ENCODE data around the gene PHF21A.

Gene PHF21A

DNA sequence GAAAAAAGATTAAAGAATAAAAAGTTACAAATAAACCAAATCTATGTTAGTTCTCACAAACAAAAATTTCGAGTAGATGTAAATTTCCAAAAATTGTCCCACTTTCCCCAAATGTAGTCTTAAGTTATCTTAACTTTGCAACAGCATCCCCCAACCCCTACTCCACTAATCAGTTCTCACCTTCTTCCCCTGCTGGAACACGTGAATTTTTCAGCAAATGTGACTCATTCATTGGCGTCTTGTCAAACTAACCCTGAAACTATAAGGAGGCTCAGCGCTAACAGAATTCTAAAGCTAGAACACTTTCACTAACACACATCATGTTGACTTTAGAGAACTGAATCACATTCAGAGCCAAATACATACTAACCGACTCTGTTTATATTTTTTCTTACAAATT lies 46.1 kb downstream of the PHF21A start:
- TF ChIP-seq ARNTL (CRISPR knock-in tag; IDR thresholded peaks at IDR 0.05; ENCODE audit: borderline replicate concordance, low read depth) = no peak
- TF ChIP-seq OSR1 (CRISPR knock-in tag; IDR thresholded peaks at IDR 0.05) = no peak
- no peak for TF ChIP-seq ZNF70 (CRISPR knock-in tag; IDR thresholded peaks at IDR 0.05)
- TF ChIP-seq ESRRG (CRISPR knock-in tag; IDR thresholded peaks at IDR 0.05) = no peak
- TF ChIP-seq ZC3H10 (CRISPR knock-in tag; IDR thresholded peaks at IDR 0.05) = no peak
- TF ChIP-seq BACH2 (CRISPR knock-in tag; IDR thresholded peaks at IDR 0.05; ENCODE audit: borderline replicate concordance) = no peak
- TF ChIP-seq CSDC2 (CRISPR knock-in tag; IDR thresholded peaks at IDR 0.05) = no peak
- no peak for TF ChIP-seq ZFP30 (CRISPR knock-in tag; IDR thresholded peaks at IDR 0.05)
- ATAC-seq = no peak

- TF ChIP-seq GLIS3 (CRISPR knock-in tag; IDR thresholded peaks at IDR 0.05) = no peak
- TF ChIP-seq, protein P1, sequence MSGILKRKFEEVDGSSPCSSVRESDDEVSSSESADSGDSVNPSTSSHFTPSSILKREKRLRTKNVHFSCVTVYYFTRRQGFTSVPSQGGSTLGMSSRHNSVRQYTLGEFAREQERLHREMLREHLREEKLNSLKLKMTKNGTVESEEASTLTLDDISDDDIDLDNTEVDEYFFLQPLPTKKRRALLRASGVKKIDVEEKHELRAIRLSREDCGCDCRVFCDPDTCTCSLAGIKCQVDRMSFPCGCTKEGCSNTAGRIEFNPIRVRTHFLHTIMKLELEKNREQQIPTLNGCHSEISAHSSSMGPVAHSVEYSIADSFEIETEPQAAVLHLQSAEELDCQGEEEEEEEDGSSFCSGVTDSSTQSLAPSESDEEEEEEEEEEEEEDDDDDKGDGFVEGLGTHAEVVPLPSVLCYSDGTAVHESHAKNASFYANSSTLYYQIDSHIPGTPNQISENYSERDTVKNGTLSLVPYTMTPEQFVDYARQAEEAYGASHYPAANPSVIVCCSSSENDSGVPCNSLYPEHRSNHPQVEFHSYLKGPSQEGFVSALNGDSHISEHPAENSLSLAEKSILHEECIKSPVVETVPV (CRISPR knock-in tag; IDR thresholded peaks at IDR 0.05) = no peak
- ATAC-seq = no peak
Measured at GRCh38 chr11:46073632-46074031, 47.6 kb downstream of the PHF21A start.

DNA sequence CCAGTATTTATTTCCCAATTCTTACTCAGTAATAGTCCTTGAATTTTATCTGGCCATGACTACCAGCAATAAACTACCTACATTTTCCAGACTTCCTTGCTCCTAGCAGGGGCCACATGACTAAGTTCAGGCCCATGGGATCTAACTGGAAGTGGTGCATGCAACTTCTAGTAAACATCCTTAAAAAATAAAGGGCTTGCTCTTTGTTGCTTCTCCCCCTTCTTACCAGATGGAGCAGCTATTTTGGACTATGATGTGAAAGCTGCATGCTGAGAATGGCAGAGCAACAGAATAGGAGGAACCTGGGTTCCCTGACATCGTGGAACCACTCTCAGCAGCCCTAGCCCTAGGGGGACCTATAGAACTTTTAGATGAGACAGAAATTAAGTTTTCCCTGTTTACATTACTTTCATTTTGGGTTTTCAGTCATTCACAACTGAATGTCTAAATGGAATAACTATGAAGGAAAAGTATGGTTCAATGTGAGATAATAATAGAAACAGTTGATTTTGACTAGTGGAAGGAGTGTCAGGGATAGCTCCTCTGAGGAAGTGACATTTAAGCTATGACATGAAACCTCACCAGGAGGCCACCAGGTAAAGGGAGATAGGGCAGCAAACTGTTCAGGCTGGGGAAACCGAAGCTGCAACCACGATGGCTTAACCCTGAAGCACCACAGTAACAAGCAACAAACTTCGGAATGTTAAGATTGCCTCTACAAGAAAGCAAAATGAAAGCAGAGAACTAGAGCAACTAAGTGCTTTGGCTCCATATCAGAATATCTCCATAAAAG lies 48.9 kb downstream of the PHF21A start:
- TF ChIP-seq OSR1 (CRISPR knock-in tag; IDR thresholded peaks at IDR 0.05) (no peak), ZC3H10 (CRISPR knock-in tag; IDR thresholded peaks at IDR 0.05) (no peak), SNAI2 (CRISPR knock-in tag; IDR thresholded peaks at IDR 0.05) (no peak), ISL1 (CRISPR knock-in tag; IDR thresholded peaks at IDR 0.05) (no peak)
- no peak for ATAC-seq

DNA sequence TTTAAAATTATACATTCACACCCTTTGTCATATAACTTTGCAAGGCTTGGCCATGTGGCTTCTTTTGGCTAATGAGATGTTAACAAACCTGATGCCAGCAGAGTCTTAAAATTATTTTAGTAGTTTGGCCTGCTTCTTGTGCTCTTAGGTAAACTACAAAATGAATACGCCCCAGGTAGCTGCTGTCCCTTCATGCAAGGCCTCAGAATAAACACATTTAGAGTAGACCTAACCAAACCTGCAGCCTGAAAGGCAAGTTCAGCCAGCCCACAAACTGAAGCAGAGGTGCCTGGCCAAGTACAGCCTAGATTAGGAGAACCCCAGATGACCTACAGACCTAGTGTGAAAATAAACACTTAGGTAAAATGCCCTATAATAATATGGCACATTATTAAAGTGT lies 50.2 kb downstream of the PHF21A start:
- TF ChIP-seq, protein P2, sequence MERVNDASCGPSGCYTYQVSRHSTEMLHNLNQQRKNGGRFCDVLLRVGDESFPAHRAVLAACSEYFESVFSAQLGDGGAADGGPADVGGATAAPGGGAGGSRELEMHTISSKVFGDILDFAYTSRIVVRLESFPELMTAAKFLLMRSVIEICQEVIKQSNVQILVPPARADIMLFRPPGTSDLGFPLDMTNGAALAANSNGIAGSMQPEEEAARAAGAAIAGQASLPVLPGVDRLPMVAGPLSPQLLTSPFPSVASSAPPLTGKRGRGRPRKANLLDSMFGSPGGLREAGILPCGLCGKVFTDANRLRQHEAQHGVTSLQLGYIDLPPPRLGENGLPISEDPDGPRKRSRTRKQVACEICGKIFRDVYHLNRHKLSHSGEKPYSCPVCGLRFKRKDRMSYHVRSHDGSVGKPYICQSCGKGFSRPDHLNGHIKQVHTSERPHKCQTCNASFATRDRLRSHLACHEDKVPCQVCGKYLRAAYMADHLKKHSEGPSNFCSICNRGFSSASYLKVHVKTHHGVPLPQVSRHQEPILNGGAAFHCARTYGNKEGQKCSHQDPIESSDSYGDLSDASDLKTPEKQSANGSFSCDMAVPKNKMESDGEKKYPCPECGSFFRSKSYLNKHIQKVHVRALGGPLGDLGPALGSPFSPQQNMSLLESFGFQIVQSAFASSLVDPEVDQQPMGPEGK (CRISPR knock-in tag; IDR thresholded peaks at IDR 0.05; ENCODE audit: borderline replicate concordance) = no peak
- TF ChIP-seq, protein P3, sequence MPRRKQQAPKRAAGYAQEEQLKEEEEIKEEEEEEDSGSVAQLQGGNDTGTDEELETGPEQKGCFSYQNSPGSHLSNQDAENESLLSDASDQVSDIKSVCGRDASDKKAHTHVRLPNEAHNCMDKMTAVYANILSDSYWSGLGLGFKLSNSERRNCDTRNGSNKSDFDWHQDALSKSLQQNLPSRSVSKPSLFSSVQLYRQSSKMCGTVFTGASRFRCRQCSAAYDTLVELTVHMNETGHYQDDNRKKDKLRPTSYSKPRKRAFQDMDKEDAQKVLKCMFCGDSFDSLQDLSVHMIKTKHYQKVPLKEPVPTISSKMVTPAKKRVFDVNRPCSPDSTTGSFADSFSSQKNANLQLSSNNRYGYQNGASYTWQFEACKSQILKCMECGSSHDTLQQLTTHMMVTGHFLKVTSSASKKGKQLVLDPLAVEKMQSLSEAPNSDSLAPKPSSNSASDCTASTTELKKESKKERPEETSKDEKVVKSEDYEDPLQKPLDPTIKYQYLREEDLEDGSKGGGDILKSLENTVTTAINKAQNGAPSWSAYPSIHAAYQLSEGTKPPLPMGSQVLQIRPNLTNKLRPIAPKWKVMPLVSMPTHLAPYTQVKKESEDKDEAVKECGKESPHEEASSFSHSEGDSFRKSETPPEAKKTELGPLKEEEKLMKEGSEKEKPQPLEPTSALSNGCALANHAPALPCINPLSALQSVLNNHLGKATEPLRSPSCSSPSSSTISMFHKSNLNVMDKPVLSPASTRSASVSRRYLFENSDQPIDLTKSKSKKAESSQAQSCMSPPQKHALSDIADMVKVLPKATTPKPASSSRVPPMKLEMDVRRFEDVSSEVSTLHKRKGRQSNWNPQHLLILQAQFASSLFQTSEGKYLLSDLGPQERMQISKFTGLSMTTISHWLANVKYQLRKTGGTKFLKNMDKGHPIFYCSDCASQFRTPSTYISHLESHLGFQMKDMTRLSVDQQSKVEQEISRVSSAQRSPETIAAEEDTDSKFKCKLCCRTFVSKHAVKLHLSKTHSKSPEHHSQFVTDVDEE (CRISPR knock-in tag; IDR thresholded peaks at IDR 0.05) = no peak
- TF ChIP-seq ZFP3 (CRISPR knock-in tag; IDR thresholded peaks at IDR 0.05) = no peak
- no peak for TF ChIP-seq ARNTL (CRISPR knock-in tag; IDR thresholded peaks at IDR 0.05; ENCODE audit: borderline replicate concordance, low read depth)
- TF ChIP-seq TOX (CRISPR knock-in tag; IDR thresholded peaks at IDR 0.05; ENCODE audit: borderline replicate concordance) = no peak
- TF ChIP-seq ZNF565 (CRISPR knock-in tag; conservative IDR thresholded peaks at IDR 0.05; ENCODE audit: low read depth) = no peak
- TF ChIP-seq CSDC2 (CRISPR knock-in tag; IDR thresholded peaks at IDR 0.05) = no peak
- TF ChIP-seq RARB (CRISPR knock-in tag; IDR thresholded peaks at IDR 0.05) = no peak
- no peak for TF ChIP-seq ESRRG (CRISPR knock-in tag; IDR thresholded peaks at IDR 0.05)
- TF ChIP-seq BACH2 (CRISPR knock-in tag; IDR thresholded peaks at IDR 0.05; ENCODE audit: borderline replicate concordance) = no peak
- no peak for TF ChIP-seq TCF4 (CRISPR knock-in tag; IDR thresholded peaks at IDR 0.05; ENCODE audit: borderline replicate concordance)
- no peak for TF ChIP-seq ZNF8 (CRISPR knock-in tag; IDR thresholded peaks at IDR 0.05)
- TF ChIP-seq GLIS3 (CRISPR knock-in tag; IDR thresholded peaks at IDR 0.05) = no peak
- TF ChIP-seq ZC3H10 (CRISPR knock-in tag; IDR thresholded peaks at IDR 0.05) = no peak
- TF ChIP-seq, protein P4, sequence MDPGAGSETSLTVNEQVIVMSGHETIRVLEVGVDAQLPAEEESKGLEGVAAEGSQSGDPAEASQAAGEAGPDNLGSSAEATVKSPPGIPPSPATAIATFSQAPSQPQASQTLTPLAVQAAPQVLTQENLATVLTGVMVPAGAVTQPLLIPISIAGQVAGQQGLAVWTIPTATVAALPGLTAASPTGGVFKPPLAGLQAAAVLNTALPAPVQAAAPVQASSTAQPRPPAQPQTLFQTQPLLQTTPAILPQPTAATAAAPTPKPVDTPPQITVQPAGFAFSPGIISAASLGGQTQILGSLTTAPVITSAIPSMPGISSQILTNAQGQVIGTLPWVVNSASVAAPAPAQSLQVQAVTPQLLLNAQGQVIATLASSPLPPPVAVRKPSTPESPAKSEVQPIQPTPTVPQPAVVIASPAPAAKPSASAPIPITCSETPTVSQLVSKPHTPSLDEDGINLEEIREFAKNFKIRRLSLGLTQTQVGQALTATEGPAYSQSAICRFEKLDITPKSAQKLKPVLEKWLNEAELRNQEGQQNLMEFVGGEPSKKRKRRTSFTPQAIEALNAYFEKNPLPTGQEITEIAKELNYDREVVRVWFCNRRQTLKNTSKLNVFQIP (CRISPR knock-in tag; IDR thresholded peaks at IDR 0.05; ENCODE audit: borderline replicate concordance, low read depth) = no peak
- TF ChIP-seq, protein P1 (CRISPR knock-in tag; IDR thresholded peaks at IDR 0.05) = no peak
- no peak for TF ChIP-seq OSR1 (CRISPR knock-in tag; IDR thresholded peaks at IDR 0.05)
- no peak for TF ChIP-seq ISL1 (CRISPR knock-in tag; IDR thresholded peaks at IDR 0.05)
- no peak for TF ChIP-seq ZFP30 (CRISPR knock-in tag; IDR thresholded peaks at IDR 0.05)
- no peak for TF ChIP-seq SNAI2 (CRISPR knock-in tag; IDR thresholded peaks at IDR 0.05)
- no peak for ATAC-seq

Measured in SK-N-SH treated with all-trans-retinoic acid at 6 μM for 48 hours (cell line).